Measurements from ENCODE around the gene MSANTD1. TPM values are rescaled to one million over a fixed set of nuclear protein-coding genes. Genes with fewer than 3 reads are reported as not detected.

The MSANTD1 gene
- total and polyA plus RNA-seq, 9 donors, result 0.15 to 1.4 (median 0.87) TPM

GRCh38 chr4:3245676-3246075 is 3.3 kb upstream of the MSANTD1 start:
- H3K9me3 ChIP-seq, result no peaks in the 10 kb centered on the region
- peaks cover 14% of the 10 kb centered on the region for H3K4me1 ChIP-seq (ENCODE audit: insufficient read depth)
- no peaks in the 10 kb centered on the region for H3K36me3 ChIP-seq
- H3K27me3 ChIP-seq, result no peaks in the 10 kb centered on the region
- 94 to 100% (median 96%) methylated on average over 2 to 6 of the region's 6 CpGs for WGBS, 3 donors
- no peak for DNase-seq
- no peak overlapping the region for H3K27ac ChIP-seq
- intact Hi-C loops (cut with DNase I), result loop anchor here in 1 of 4 donors (1.0 kb wide), 1 partner anchor 34 kb away; no protein-coding TSS in a partner anchor
- no peak overlapping the region for H3K4me3 ChIP-seq
- TF ChIP-seq CTCF (IDR thresholded peaks at IDR 0.05) (no peak), POLR2A (IDR thresholded peaks at IDR 0.05) (no peak), EP300 (IDR thresholded peaks at IDR 0.05) (no peak)

DNA sequence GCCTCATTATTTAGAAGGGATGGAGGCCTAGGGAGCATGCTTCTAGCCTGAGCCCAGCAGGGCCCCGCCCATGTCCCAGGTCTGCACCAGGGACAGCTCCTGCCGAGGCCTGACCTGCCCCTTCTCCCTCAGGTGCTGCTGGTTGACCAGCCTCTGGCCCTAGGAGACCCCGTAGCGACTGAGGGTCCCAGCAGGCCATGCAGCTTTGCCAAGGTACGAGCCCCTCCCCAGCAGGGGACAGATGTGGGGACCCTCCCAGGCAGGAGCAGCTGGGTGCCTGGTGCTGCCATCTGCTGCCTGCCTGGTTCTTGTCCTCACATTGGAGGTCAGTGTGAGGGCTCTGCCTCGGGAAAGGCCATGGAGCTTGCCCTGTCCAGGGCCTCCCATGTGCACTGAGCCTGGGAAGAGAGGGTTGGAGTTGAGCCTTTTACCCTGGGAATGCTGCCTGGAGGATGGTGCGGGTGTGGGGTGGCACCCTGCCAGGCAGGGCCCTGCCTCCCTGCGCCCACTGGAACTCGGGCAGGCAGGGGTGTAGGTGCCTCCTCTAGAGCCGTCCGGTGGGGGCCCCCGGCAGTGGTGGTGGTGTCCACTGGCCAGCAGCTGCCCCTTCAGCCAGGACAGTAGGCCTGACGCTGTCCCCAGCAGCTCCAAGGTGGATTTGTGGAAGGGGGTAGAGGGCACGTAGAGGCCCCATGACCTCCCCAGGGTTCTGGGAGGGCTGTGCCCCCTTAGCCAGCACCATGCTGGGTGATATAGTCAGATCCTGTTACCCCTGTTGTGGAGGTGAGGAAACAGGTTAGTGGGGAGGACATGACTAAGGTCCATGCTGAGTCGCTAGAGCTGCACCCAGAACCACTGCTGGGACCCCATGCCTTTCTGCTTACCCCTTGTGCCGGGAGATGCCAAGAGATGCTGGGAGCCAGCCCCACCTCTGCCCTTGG is 2.2 kb upstream of the MSANTD1 start:
- DNase-seq, result no peak
- peaks cover 5% of the 10 kb centered on the region for H3K4me1 ChIP-seq (ENCODE audit: insufficient read depth)
- no peaks in the 10 kb centered on the region for H3K27me3 ChIP-seq
- TF ChIP-seq POLR2A (IDR thresholded peaks at IDR 0.05), result no peak
- no peaks in the 10 kb centered on the region for H3K36me3 ChIP-seq
- no peaks in the 10 kb centered on the region for H3K9me3 ChIP-seq
- intact Hi-C loops (cut with DNase I), result loop anchor here in 1 of 4 donors (1.0 kb wide), 1 partner anchor 33 kb away; no protein-coding TSS in a partner anchor
- H3K27ac ChIP-seq, result no peak overlapping the region
- H3K4me3 ChIP-seq, result no peak overlapping the region
- 79 to 81% (median 79%) methylated on average over 15 to 16 of the region's 16 CpGs for WGBS, 3 donors

DNA sequence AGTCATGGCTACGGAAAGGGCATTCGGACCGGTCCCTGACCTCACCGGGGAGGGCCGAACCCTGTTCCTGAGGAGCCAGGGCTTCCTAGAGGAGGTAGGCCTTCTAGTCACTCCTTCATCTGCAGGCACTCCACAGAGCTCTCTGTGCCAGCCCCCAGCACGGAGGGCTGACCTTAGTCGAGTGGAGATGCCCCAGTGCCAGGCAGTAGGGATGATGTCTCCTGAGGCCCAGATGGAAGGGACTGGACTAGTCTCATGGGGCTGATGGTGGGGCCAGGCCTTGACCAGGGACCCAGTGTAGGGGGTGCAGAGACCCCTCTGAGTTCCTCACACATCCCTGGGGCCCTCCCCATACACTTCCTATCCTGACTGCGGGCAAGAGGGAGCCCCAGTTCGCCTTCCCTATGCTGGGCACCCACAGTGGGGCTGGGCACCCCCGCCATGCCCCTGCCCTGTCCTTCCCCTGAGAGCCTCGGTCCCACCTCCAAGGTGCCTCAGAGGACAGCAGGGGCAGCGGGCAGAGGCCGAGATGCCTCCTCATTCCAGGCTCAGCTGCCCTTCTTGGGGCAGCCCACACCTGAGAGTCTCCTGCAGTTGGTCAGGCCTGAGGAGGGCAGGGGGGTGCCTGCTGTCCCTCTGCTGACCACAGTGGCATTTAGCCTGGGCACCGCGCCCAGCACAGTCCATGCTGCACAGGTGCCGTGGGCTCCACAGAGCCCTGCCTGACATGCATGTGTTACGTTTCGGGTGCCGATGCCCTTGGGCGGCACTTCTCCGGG is 1.4 kb upstream of the MSANTD1 start:
- Histone ChIP-seq H3K27ac (no peak overlapping the region), H3K27me3 (no peaks in the 10 kb centered on the region), H3K36me3 (no peaks in the 10 kb centered on the region), H3K4me1 (ENCODE audit: insufficient read depth) (peaks cover 5% of the 10 kb centered on the region), H3K4me3 (no peak overlapping the region), H3K9me3 (no peaks in the 10 kb centered on the region)
- intact Hi-C loops (cut with DNase I), result no loop called here
- WGBS, 3 donors, result 92 to 94% (median 93%) methylated on average over 15 to 21 of the region's 21 CpGs
- TF ChIP-seq EP300 (IDR thresholded peaks at IDR 0.05), result no peak
- TF ChIP-seq POLR2A (IDR thresholded peaks at IDR 0.05), result no peak
- TF ChIP-seq CTCF (IDR thresholded peaks at IDR 0.05), result no peak
- DNase-seq, result no peak

DNA sequence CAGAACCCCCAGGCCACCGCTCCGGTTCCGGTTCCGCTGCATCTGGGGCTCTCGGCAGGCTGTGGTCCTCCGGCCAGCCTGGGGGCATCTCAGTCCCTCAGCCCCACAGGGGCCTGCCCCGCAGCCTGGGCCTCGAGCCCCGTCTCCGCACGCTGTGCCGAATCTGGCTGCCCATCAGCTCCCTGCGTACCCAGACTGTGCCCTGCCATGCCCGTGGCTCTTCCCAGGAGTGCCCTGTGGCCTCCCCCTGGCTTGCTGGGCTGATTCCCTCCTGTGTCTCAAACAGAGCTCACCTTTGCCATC is 830 bp upstream of the MSANTD1 start:
- Histone ChIP-seq H3K27me3 (no peaks in the 10 kb centered on the region), H3K4me1 (ENCODE audit: insufficient read depth) (peaks cover 4% of the 10 kb centered on the region), H3K4me3 (no peak overlapping the region), H3K9me3 (no peaks in the 10 kb centered on the region), H3K36me3 (no peaks in the 10 kb centered on the region), H3K27ac (no peak overlapping the region)
- intact Hi-C loops (cut with DNase I), result no loop called here
- WGBS, 3 donors, result 92 to 97% (median 92%) methylated on average over 14 of the region's 14 CpGs
- DNase-seq, result no peak
- TF ChIP-seq POLR2A (IDR thresholded peaks at IDR 0.05), result no peak
- TF ChIP-seq EP300 (IDR thresholded peaks at IDR 0.05), result no peak
- no peak for TF ChIP-seq CTCF (IDR thresholded peaks at IDR 0.05)

Measured in ovary (tissue), 9 donors.